CD4-positive, alpha-beta memory T cell (primary cell): ENCODE data around the gene USP34. TPM values are rescaled to one million over a fixed set of nuclear protein-coding genes. Genes with fewer than 3 reads are reported as not detected.

ENCODE experiments used
- CTCF ChIA-PET: fragments of 350-600 bp; sonication (Branson Sonifier 250); formaldehyde crosslinking; loops from one replicate; lab custom pipeline; 2021; ENCODE audit warnings: inconsistent platforms; ENCODE audit not compliant: partially characterized antibody; lab: Charles Lee
- POLR2A ChIA-PET: fragments of 350-600 bp; sonication (Branson Sonifier 250); formaldehyde crosslinking; loops from one replicate; lab custom pipeline; 2021; ENCODE audit not compliant: partially characterized antibody; lab: Charles Lee
- DNase-seq, 5 donors: peaks; one replicate each; pipeline versions ENCODE4 v3.0.0 to v3.0.0-alpha.2; 2020 to 2022; ENCODE audit warnings: mixed read lengths in 1 of 5
- H3K27ac ChIP-seq: one replicate; pipeline ENCODE4 v1.7.0; 2013; ENCODE audit warnings: low read depth, low read length
- H3K27me3 ChIP-seq: 2 replicates; pipeline ENCODE4 v1.7.0; 2013; ENCODE audit warnings: mild to moderate bottlenecking, low read length, moderate library complexity; ENCODE audit not compliant: insufficient read depth
- H3K36me3 ChIP-seq: 2 replicates; pipeline ENCODE4 v1.7.0; 2013; ENCODE audit warnings: mild to moderate bottlenecking, low read length, moderate library complexity; ENCODE audit not compliant: insufficient read depth
- H3K4me1 ChIP-seq: 2 replicates; pipeline ENCODE4 v1.7.0; 2013; ENCODE audit warnings: mild to moderate bottlenecking, low read length, moderate library complexity; ENCODE audit not compliant: insufficient read depth
- H3K4me3 ChIP-seq, 2 donors: one replicate each; pipeline ENCODE4 v1.7.0; 2013; ENCODE audit warnings: low read length in 2 of 2, mild to moderate bottlenecking in 1 of 2
- H3K9me3 ChIP-seq, 2 donors: one replicate each; pipeline ENCODE4 v1.7.0; 2013; ENCODE audit warnings: low read length in 2 of 2, control low read depth in 1 of 2; ENCODE audit not compliant: control insufficient read depth in 1 of 2
- H3K27ac Mint-ChIP-seq, 7 donors: one replicate each; pipeline ENCODE4 v1.8.0; 2020 to 2021; ENCODE audit warnings: mixed read lengths in 7 of 7, mild to moderate bottlenecking in 6 of 7, inconsistent platforms in 3 of 7, moderate library complexity in 3 of 7
- H3K27me3 Mint-ChIP-seq, 2 donors: one replicate each; pipeline ENCODE4 v1.8.0; 2020 to 2021; ENCODE audit warnings: mixed read lengths in 2 of 2
- H3K36me3 Mint-ChIP-seq, 2 donors: one replicate each; pipeline ENCODE4 v1.8.0; 2020 to 2021; ENCODE audit warnings: mixed read lengths in 2 of 2, inconsistent platforms in 1 of 2, mild to moderate bottlenecking in 1 of 2
- H3K4me1 Mint-ChIP-seq, 4 donors: one replicate each; pipeline ENCODE4 v1.8.0; 2020 to 2021; ENCODE audit warnings: mixed read lengths in 4 of 4, mild to moderate bottlenecking in 1 of 4
- H3K4me3 Mint-ChIP-seq, 8 donors: one replicate each; pipeline ENCODE4 v1.8.0; 2020 to 2021; ENCODE audit warnings: mixed read lengths in 8 of 8, mild to moderate bottlenecking in 7 of 8, moderate library complexity in 6 of 8, inconsistent platforms in 3 of 8
- H3K9me3 Mint-ChIP-seq, 8 donors: one replicate each; pipeline ENCODE4 v1.8.0; 2020 to 2021; ENCODE audit warnings: mixed read lengths in 8 of 8, mild to moderate bottlenecking in 5 of 8, inconsistent platforms in 3 of 8, moderate library complexity in 1 of 8
- intact Hi-C: fragments of 100-400 bp; cut with micrococcal nuclease; formaldehyde crosslinking; loops from one replicate; pipeline ENCODE4 v1.15.1; 2023
- polyA plus RNA-seq, 2 donors: library from polyadenylated mRNA; unstranded; fragments of 300-500 nt; fragmentation: Illumina TruSeq; gene quantifications; one replicate each; pipeline ENCODE4 v1.2.3, GENCODE V29; 2021
- total RNA-seq, 2 experiments: library from RNA; stranded (reverse); gene quantifications; one replicate each; pipeline ENCODE4 v1.2.3, GENCODE V29; 2021

The USP34 gene
- total and polyA plus RNA-seq, 4 experiments from 2014 or later = 7.9 to 164 (median 94.9) TPM

DNA sequence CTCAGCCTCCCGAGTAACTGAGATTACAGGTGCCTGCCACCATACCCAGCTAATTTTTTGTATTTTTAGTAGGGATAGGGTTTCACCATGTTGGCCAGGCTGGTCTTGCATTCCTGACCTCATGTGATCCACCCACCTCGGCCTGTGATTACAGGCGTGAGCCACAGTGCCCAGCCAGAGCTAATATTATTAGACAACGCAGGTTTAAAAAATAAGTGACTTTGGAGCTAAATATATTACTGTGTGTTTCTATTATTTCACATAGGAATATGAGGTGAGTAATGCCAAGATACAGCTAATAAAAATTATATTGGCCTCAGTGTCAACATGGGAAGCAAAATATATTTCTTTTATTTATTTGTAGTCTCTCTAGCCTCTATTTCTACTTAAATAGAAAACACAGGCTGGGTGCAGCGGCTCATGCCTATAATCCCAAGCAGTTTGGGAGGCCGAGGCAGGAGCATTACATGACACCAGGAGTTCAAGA lies 188.7 kb downstream of the USP34 start:
- POLR2A ChIA-PET = no interaction called here
- Histone ChIP-seq H3K4me3 (no peak overlapping the region), H3K27ac (no peak overlapping the region), H3K4me1 (no peaks in the 10 kb centered on the region), H3K36me3 (peaks cover 38% of the 10 kb centered on the region), H3K9me3 (no peaks in the 10 kb centered on the region), H3K27me3 (no peaks in the 10 kb centered on the region)
- DNase-seq = no peak
- H3K9me3 Mint-ChIP-seq = no peaks in the 10 kb centered on the region
- H3K4me3 Mint-ChIP-seq = no peak overlapping the region
- no peaks in the 10 kb centered on the region for H3K27me3 Mint-ChIP-seq
- intact Hi-C loops = no loop called here
- CTCF ChIA-PET = no interaction called here
- no peak overlapping the region for H3K27ac Mint-ChIP-seq
- peaks cover 0 to 2% (median under 1%) of the 10 kb centered on the region in 4 donors for H3K4me1 Mint-ChIP-seq
- H3K36me3 Mint-ChIP-seq = peaks cover 35 to 46% of the 10 kb centered on the region in 2 donors

DNA sequence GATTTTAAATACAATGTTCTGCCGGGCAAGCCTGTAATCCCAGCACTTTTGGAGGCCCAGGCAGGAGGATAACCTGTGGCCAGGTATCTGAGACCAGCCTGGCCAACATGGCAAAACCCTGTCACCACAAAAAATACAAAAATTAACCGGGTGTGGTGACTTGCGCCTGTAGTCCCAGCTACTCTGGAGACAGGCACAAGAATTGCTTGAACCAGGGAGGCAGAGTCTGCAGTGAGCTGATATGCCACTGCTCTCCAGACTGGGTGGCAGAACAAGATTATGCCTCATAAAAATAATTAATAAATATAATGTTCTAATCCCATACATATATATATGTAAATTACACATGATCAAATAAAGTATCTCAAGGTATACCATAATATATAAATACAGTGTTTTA lies 189.6 kb downstream of the USP34 start:
- no peaks in the 10 kb centered on the region for H3K27me3 Mint-ChIP-seq
- no peaks in the 10 kb centered on the region for H3K9me3 Mint-ChIP-seq
- ChIA-PET POLR2A (no interaction called here), CTCF (no interaction called here)
- H3K4me3 ChIP-seq = no peak overlapping the region
- H3K9me3 ChIP-seq = no peaks in the 10 kb centered on the region
- H3K27me3 ChIP-seq = no peaks in the 10 kb centered on the region
- H3K27ac Mint-ChIP-seq = peak overlapping the region in 1 of 7 donors; percentile 51
- no peaks in the 10 kb centered on the region for H3K4me1 ChIP-seq
- H3K36me3 ChIP-seq = peaks cover 43% of the 10 kb centered on the region
- peaks cover 36 to 49% of the 10 kb centered on the region in 2 donors for H3K36me3 Mint-ChIP-seq
- no peak overlapping the region for H3K27ac ChIP-seq
- DNase-seq = no peak
- no peak overlapping the region for H3K4me3 Mint-ChIP-seq
- intact Hi-C loops = no loop called here
- peaks cover 0 to 3% (median under 1%) of the 10 kb centered on the region in 4 donors for H3K4me1 Mint-ChIP-seq

DNA sequence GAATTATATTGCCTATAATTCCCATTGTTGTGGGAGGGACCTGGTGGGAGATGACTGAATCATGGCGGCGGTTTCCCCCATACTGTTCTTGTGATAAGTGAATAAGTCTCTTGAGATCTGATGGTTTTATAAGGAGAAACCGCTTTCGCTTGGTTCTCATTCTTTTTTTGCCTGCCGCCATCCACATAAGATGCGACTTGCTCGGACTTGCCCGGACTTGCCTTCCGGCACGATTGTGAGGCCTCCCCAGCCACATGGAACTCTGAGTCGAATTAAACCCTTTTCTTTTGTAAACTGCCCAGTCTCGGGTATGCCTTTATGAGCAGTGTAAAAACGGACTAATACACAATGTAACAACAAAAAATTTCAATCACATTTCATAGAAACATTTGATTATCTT lies 193.1 kb downstream of the USP34 start:
- H3K36me3 ChIP-seq = peaks cover 46% of the 10 kb centered on the region
- CTCF ChIA-PET = interaction anchor here (0.7 kb wide), 1 partner anchor 59 kb away, joined by 3 read pairs; no protein-coding TSS in a partner anchor
- Mint-ChIP-seq H3K4me3 (no peak overlapping the region), H3K9me3 (no peaks in the 10 kb centered on the region), H3K27me3 (no peaks in the 10 kb centered on the region), H3K36me3 (peaks cover 33 to 55% of the 10 kb centered on the region in 2 donors), H3K27ac (no peak overlapping the region), H3K4me1 (peaks cover 0 to 2% (median 0%) of the 10 kb centered on the region in 4 donors)
- H3K4me1 ChIP-seq = no peaks in the 10 kb centered on the region
- intact Hi-C loops = no loop called here
- H3K27ac ChIP-seq = no peak overlapping the region
- H3K27me3 ChIP-seq = no peaks in the 10 kb centered on the region
- no peak for DNase-seq
- H3K4me3 ChIP-seq = no peak overlapping the region
- H3K9me3 ChIP-seq = no peaks in the 10 kb centered on the region
- POLR2A ChIA-PET = no interaction called here

DNA sequence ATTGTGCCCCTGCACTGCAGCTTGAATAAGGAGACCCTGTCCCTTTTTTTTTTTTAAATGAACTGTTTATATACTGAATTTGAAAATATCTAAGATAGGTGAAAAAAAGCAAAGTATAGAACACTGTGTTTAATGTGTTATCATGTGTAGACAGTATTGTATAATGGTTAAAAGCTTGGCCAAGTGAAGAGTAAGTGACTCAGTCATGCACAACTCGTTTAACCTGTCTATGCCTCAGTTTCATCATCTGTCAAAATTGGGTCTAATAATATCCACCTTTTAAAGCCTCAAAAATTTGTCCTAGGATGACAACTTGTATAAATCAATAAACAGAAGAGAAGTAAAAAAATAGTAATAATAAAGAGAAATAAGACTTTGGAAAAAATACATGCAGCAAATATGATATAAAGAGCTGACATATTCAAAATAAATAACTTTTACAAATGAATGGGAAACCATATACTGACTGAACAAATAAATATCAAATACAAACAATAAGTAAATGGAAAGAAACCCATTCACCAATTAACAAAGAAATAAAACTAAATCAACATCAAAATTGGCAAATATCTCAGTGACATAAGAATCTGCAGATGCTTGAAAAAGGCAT lies 195.2 kb downstream of the USP34 start:
- Histone ChIP-seq H3K4me1 (no peaks in the 10 kb centered on the region), H3K27ac (no peak overlapping the region), H3K36me3 (peaks cover 38% of the 10 kb centered on the region), H3K9me3 (no peaks in the 10 kb centered on the region), H3K4me3 (no peak overlapping the region), H3K27me3 (no peaks in the 10 kb centered on the region)
- Mint-ChIP-seq H3K36me3 (peaks cover 36 to 54% of the 10 kb centered on the region in 2 donors), H3K27ac (peak overlapping the region in 1 of 7 donors; percentile 12), H3K4me1 (peaks cover 0 to 2% (median under 1%) of the 10 kb centered on the region in 4 donors), H3K27me3 (no peaks in the 10 kb centered on the region), H3K9me3 (no peaks in the 10 kb centered on the region), H3K4me3 (no peak overlapping the region)
- ChIA-PET CTCF (interaction anchor here (1.2 kb wide), 1 partner anchor 36 kb away, joined by 3 read pairs; no protein-coding TSS in a partner anchor), POLR2A (no interaction called here)
- no peak for DNase-seq
- intact Hi-C loops = no loop called here

DNA sequence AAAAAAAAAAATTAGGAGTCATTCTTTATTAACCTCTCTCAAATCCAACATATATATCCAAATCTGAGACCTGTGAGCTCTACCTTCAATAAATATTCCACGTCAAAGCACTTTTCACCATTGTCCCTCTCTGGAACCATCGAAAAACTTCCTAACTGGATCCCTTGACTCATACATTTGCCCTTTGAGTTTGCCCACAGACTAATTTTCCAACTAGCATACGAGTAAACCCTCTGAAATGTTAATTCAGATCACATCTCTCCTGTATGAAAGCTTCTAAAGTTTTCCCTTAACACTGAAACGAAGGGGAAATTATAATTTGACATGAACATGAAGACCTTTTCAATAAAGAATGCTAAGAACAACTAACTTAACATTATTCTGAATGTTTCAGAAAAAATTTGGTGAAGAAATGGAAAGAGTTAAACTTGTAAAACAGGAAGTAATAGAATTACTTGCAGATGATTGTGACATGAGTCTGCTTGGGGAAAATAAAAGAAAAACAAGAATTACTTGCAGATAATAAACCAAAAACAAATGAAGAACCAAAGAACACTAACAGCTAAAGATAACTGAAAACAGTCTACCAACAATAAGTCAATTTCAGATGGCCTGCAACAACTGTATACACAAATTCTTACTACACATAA lies 198.3 kb downstream of the USP34 start:
- peaks cover 25 to 41% of the 10 kb centered on the region in 2 donors for H3K36me3 Mint-ChIP-seq
- Histone ChIP-seq H3K4me1 (no peaks in the 10 kb centered on the region), H3K27me3 (no peaks in the 10 kb centered on the region), H3K9me3 (no peaks in the 10 kb centered on the region), H3K4me3 (no peak overlapping the region), H3K27ac (no peak overlapping the region), H3K36me3 (peaks cover 20% of the 10 kb centered on the region)
- no peak for DNase-seq
- intact Hi-C loops = no loop called here
- POLR2A ChIA-PET = no interaction called here
- CTCF ChIA-PET = no interaction called here
- peaks cover 0 to 2% (median under 1%) of the 10 kb centered on the region in 4 donors for H3K4me1 Mint-ChIP-seq
- no peaks in the 10 kb centered on the region for H3K9me3 Mint-ChIP-seq
- no peaks in the 10 kb centered on the region for H3K27me3 Mint-ChIP-seq
- H3K27ac Mint-ChIP-seq = peak overlapping the region in 3 of 7 donors; percentile 6 to 66 (median 38)
- no peak overlapping the region for H3K4me3 Mint-ChIP-seq

DNA sequence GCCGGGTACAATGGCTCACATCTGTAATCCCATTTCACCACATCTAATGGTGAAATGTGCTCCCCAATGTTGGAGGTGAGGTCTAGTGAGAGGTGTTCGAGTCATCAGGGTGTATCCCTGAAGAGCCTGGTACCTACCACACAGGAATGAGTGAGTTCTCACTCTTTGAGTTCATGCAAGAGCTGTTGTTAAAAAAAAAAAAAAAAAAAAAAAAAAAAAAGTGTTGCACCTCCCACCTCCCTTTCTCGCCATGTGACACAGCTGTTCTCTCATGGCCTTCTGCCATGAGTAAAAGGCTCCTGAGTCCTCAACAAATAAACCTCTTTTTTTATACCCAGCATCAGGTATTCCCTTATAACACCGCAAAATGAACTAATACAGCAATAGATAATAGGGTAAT lies 202.6 kb downstream of the USP34 start:
- no peak overlapping the region for H3K27ac ChIP-seq
- no peak for DNase-seq
- no peaks in the 10 kb centered on the region for H3K4me1 ChIP-seq
- intact Hi-C loops = no loop called here
- ChIA-PET CTCF (no interaction called here), POLR2A (no interaction called here)
- no peak overlapping the region for H3K27ac Mint-ChIP-seq
- H3K36me3 Mint-ChIP-seq = peaks cover 40 to 44% of the 10 kb centered on the region in 2 donors
- H3K4me1 Mint-ChIP-seq = peaks cover 0 to 3% (median 2%) of the 10 kb centered on the region in 4 donors
- no peaks in the 10 kb centered on the region for H3K27me3 Mint-ChIP-seq
- H3K4me3 Mint-ChIP-seq = no peak overlapping the region
- H3K27me3 ChIP-seq = no peaks in the 10 kb centered on the region
- H3K36me3 ChIP-seq = peaks cover 8% of the 10 kb centered on the region
- no peaks in the 10 kb centered on the region for H3K9me3 ChIP-seq
- no peaks in the 10 kb centered on the region for H3K9me3 Mint-ChIP-seq
- H3K4me3 ChIP-seq = no peak overlapping the region

DNA sequence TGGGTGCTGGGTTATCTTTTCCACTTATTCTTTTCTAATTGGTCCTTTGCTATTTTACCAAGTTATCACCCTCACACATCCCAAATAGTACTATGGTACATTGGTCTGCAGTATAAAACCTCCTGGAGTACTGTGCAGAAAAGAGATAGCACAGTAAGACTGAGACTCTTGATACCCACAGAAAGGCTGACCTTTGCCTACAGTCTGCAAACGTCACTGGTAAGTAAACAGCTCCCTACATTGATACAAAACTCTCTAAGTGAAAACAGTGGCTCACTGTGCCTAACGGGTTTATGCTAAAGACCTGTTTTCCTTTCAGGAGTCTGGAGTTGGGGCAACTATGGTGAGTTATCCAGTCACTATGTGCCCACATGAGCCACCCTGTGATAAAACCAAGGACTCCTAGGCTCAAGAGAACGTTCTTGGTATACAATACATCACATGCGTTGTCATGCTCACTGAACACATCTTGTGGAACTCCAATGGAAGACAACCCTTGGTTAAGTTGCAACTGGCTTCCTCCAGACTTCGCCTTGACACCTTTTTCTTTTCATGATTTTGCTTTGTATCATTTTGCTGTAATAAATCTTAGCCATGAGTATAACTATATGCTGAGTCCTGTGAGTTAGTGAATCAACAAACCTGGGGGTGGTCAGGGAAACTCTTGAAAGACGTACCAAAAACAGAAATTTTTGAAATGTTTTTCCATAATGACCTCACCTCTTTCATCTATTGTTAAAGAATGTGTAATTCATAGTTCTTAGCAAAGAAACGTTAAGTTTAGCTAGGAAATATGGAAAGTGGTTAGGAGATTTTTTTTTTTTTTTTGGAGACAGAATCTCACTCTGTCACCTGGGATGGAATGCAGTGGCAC lies 204.0 kb downstream of the USP34 start:
- ChIA-PET POLR2A (no interaction called here), CTCF (no interaction called here)
- intact Hi-C loops = no loop called here
- no peaks in the 10 kb centered on the region for H3K9me3 ChIP-seq
- Mint-ChIP-seq H3K4me1 (peaks cover 0 to 5% (median 4%) of the 10 kb centered on the region in 4 donors), H3K27me3 (no peaks in the 10 kb centered on the region), H3K36me3 (peaks cover 41 to 45% of the 10 kb centered on the region in 2 donors), H3K27ac (peak overlapping the region in 1 of 7 donors; percentile 57), H3K4me3 (no peak overlapping the region), H3K9me3 (no peaks in the 10 kb centered on the region)
- no peak overlapping the region for H3K4me3 ChIP-seq
- peaks cover 8% of the 10 kb centered on the region for H3K36me3 ChIP-seq
- DNase-seq = no peak
- no peaks in the 10 kb centered on the region for H3K27me3 ChIP-seq
- no peaks in the 10 kb centered on the region for H3K4me1 ChIP-seq
- no peak overlapping the region for H3K27ac ChIP-seq
